H7 (cell line): ENCODE data around the gene DGKD. TPM values are rescaled to one million over a fixed set of nuclear protein-coding genes. Genes with fewer than 3 reads are reported as not detected.
A peak's percentile ranks its signal among the peaks of the same experiment; 100 is the strongest.

ENCODE experiments used
- DNase-seq: peaks from one replicate; pipeline ENCODE4 v3.0.0; 2012
- H3K27me3 ChIP-seq: 2 replicates; pipeline ENCODE4 v1.6.0; 2011; ENCODE audit warnings: mild to moderate bottlenecking, low read length; ENCODE audit not compliant: control insufficient read depth, insufficient read depth
- H3K36me3 ChIP-seq: replicated peaks from 2 replicates; pipeline ENCODE4 v1.5.1; 2011; ENCODE audit warnings: low read length; ENCODE audit not compliant: control insufficient read depth, insufficient read depth
- H3K4me3 ChIP-seq: 2 replicates; pipeline ENCODE4 v1.5.1; 2011; ENCODE audit warnings: low read depth, mild to moderate bottlenecking, control low read depth, low read length, moderate library complexity; ENCODE audit not compliant: insufficient read depth
- total RNA-seq: library from RNA; depleted of rRNA; stranded (reverse); fragments of >200 nt; shearing (Covaris generic); gene quantifications from 2 replicates; pipeline ENCODE4 v1.2.3, GENCODE V29; 2014

The DGKD gene
- total RNA-seq, 1 experiment from 2014 or later, result 10.3 TPM

DNA sequence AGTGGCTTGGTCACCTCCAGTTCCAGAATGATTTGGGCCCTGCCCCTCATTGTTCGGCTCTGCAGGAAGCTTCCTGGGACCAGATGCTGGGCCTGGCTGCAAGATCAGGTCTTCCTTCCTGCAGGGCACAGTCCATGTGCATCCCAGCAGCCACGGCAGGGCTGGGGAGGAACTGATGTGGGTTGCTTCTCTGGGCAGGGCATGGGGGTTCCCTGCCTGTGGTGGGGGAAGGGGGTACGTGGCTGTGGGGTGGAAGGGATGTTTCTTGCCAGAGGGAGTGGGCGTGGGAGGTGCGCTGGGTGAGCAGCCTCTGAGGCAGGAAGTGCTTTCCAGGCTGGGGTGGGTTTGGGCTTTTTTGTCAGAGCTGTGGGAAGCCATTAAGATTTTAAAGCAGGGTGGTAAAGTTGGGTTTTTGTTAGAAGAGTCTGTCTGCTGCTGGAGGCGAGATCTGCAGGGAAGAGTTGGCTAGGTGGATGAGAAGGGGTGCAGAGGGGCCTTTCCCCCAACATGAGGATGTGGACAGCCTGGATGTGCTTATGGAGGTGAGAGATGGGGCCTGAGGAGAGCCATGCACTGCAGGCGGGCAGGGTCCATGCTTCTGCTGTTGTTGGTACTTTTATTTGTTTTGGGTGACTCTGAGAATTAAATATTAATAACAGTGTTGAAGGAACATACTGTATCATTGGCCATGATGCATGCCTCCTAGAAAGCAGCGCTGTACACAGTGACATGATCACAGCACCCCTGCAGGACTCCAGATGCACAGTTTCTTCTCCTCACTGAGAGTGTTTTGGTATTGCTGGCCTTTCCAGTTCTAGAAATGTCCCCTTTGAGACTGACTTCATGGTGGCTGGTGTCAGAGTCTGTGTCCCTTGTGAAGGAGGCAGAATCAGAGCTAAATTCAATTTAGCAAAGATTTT is 45.3 kb downstream of the DGKD start:
- DNase-seq, result no peak
- no peaks in the 10 kb centered on the region for H3K27me3 ChIP-seq
- no peak overlapping the region for H3K4me3 ChIP-seq
- H3K36me3 ChIP-seq, result no peaks in the 10 kb centered on the region

DNA sequence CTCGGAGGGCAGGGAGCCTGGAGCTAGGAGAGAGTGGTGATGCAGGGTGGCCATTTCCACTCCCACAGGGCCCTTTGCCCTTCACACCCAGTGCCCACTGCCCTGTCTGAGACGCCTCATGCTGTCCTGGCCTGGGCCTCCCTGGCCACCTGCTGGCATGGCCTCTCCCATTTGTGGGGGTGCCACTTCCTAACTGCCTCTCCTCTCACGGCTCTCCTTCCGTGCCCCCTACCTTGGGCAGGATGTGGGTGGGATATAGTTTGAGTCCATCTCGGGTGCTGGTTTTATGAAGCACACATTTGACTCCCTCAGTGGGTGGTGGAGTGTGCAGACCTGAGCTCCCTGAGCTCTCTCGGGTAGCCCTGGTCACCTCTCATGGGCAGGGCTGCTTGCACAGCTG is 46.0 kb downstream of the DGKD start:
- Histone ChIP-seq H3K4me3 (no peak overlapping the region), H3K36me3 (no peaks in the 10 kb centered on the region), H3K27me3 (no peaks in the 10 kb centered on the region)
- no peak for DNase-seq

- Histone ChIP-seq H3K27me3 (no peaks in the 10 kb centered on the region), H3K4me3 (no peak overlapping the region), H3K36me3 (no peaks in the 10 kb centered on the region)
- DNase-seq, result no peak
Measured at GRCh38 chr2:233400961-233401360, 46.7 kb downstream of the DGKD start.

GRCh38 chr2:233402346-233402745 is 48.1 kb downstream of the DGKD start:
- H3K27me3 ChIP-seq, result no peaks in the 10 kb centered on the region
- DNase-seq, result no peak
- no peak overlapping the region for H3K4me3 ChIP-seq
- no peaks in the 10 kb centered on the region for H3K36me3 ChIP-seq

DNA sequence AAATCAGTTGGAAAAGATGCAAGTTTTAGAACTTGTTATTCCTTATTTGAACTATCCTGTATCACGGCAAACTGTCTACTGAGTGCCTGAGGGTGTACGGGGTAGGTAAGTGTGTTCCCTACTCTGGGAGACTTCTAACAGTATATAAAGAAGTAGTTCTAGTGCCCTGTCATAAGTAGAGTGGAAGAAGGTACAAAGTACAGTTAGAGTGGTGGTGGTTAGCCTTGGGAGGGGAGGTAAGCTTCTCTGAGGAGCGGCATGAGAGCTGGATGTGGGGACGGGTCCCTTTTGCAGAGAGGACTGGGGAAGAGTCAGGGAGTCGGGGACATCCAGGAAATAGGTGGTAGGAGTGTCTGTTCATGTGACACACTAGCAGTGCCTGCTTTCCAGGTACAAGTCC is 48.5 kb downstream of the DGKD start:
- Histone ChIP-seq H3K27me3 (no peaks in the 10 kb centered on the region), H3K4me3 (no peak overlapping the region), H3K36me3 (no peaks in the 10 kb centered on the region)
- no peak for DNase-seq

DNA sequence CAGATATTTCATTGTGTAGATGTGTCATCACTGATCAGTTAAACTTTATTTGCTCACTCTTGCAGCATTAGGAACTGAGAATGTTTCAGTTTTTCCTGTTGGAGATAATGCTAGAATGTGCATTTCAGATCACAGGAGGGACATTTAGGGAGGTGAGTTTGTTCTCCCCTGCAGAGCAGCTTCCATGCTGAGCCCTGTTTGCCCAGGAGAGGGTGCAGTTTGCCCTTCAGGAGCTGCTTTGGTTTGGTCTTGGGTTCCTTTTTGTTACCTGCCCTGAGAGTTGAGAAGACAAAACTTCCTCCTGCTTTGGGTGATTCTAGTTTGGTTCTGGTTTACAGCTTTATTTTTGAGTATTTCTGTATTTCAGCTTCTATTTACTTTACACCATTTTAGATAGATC is 49.9 kb downstream of the DGKD start:
- H3K36me3 ChIP-seq, result no peaks in the 10 kb centered on the region
- peak; percentile 75 for DNase-seq
- no peaks in the 10 kb centered on the region for H3K27me3 ChIP-seq
- no peak overlapping the region for H3K4me3 ChIP-seq

DNA sequence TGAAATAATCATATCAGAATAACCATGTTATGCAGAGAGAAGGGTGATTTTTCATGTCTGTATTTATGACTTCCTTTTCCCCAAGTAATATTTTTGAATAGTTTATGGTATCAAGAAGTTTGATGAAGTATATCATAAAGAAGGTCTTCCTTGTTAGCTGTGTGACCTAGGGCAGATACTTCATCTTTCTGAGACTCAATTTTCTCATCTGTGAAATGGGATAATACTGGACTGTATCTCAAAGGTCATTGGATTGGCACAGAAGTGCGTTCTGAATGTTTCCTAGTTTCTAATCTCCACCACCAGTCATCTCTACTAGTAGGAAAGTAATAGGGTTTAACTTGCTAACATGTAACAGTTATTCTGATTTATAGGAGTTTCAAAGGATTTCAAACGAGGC is 52.6 kb downstream of the DGKD start:
- DNase-seq, result no peak

DNA sequence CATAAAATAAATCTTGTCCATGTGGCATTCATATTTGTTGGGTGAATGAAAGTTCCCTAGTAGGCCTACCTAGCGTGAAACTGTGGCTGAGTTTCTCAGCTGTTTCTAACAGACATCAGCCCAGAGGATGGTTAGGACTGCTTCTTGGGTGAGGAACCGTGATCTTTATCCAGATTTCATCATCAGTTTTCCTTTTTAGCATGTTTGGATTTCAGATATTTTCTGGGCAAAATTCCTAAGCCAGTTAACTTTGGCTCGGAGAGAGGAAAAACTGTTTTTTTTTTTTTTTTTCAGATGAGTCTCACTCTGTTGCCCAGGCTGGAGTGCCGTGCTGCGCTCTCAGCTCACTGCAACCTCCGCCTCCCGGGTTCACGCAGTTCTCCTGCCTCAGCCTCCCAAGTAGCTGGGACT is 53.5 kb downstream of the DGKD start:
- Histone ChIP-seq H3K36me3 (no peaks in the 10 kb centered on the region), H3K27me3 (no peaks in the 10 kb centered on the region), H3K4me3 (no peak overlapping the region)
- no peak for DNase-seq

More for the DNA sequence above, 52.6 kb downstream of the DGKD start:
- no peaks in the 10 kb centered on the region for H3K27me3 ChIP-seq
- H3K4me3 ChIP-seq, result no peak overlapping the region
- no peaks in the 10 kb centered on the region for H3K36me3 ChIP-seq

DNA sequence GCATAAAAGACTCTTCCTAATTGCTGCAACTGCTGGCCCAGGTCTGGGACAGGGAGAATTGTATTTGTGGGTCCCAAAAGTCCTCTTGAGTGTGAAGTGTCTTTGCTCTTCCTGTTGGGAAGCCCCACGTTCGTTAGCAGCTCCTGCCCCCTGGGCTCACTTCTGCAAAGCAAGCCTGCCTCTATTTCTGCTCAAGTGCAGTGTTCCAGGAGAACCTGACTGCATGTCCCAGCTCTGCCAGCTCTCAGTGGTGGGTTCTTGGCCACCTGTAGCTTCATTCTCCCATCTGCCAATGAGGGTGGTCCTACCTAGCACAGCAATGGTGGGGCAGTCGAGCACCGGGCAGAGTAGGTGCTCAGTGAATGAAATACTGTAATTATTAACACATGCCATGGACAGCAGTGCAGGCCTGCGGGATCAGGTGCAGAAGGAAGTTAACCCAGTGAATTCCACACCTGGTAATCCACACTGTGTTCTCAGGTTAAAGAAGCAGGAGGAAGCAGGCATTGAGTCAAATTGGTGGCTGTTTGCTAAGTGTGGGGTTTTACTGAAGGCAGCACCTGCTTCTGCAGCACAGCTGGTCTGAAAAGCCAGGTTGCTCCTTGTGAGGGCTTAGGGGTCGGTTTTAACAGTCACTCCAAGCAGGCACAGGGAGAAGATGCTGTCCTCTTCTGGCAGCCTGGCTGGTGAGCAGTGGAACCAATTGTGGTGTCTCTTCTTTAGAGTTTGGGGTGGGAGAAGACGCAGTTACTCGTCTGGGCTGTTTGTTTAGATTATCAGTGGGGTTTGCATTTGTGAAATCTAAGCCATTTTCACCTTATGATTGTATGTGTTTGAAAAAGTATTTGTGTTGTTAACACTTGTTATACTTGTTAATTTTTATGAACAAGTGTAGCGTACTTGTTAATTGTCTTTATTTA is 54.3 kb downstream of the DGKD start:
- H3K27me3 ChIP-seq, result no peaks in the 10 kb centered on the region
- H3K4me3 ChIP-seq, result no peak overlapping the region
- H3K36me3 ChIP-seq, result no peaks in the 10 kb centered on the region
- no peak for DNase-seq

- H3K36me3 ChIP-seq, result no peaks in the 10 kb centered on the region
- DNase-seq, result no peak
- no peak overlapping the region for H3K4me3 ChIP-seq
- no peaks in the 10 kb centered on the region for H3K27me3 ChIP-seq
Measured at GRCh38 chr2:233409286-233409991, 55.1 kb downstream of the DGKD start.

- Histone ChIP-seq H3K36me3 (no peaks in the 10 kb centered on the region), H3K27me3 (no peaks in the 10 kb centered on the region), H3K4me3 (no peak overlapping the region)
- DNase-seq, result no peak
Measured at GRCh38 chr2:233410196-233410760, 56.0 kb downstream of the DGKD start.

DNA sequence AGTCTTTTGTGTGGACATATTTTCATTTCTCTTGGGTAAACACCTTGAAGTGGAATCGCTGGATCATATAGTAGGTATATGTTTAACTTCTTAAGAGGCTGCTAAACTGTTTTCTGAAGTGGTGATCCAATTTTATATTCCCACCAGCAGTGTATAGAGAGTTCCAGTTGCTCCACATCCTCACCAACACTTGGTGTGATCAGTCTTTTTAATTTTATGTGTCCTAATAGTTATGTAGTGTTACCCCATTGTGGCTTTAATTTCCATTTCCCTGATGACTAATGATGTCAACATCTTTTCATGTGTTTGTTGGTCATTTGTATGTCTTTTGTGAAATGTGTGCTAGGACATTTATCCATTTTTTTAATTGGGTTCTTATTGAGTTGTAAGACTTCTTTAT is 56.9 kb downstream of the DGKD start:
- no peaks in the 10 kb centered on the region for H3K36me3 ChIP-seq
- no peak for DNase-seq
- H3K27me3 ChIP-seq, result no peaks in the 10 kb centered on the region
- no peak overlapping the region for H3K4me3 ChIP-seq

GRCh38 chr2:233412405-233412804 is 58.1 kb downstream of the DGKD start:
- no peak for DNase-seq
- Histone ChIP-seq H3K27me3 (no peaks in the 10 kb centered on the region), H3K4me3 (no peak overlapping the region), H3K36me3 (no peaks in the 10 kb centered on the region)

DNA sequence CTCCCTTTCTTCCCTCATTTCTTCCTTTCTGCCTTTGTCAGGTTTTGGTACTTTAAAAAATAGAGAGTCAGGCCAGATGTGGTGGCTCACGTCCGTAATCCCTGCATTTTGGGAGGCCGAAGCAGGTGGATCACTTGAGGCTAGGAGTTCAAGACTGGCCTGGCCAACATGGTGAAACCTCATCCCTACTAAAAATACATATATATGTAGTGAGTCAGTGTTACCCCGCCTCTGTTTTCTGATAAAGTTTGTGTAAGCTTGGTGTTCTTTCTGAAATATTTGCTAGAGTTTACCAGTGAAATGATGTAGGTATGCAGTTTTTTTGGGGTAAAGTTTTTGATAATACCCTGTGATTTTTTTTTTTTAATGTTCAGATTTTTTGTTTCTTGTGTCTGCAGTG is 58.8 kb downstream of the DGKD start:
- DNase-seq, result no peak
- Histone ChIP-seq H3K36me3 (no peaks in the 10 kb centered on the region), H3K27me3 (no peaks in the 10 kb centered on the region), H3K4me3 (no peak overlapping the region)
